Activated CD8-positive, alpha-beta memory T cell treated with anti-CD3 and anti-CD28 coated beads, Interleukin-2, amount 50 U/mL, for 4 hours (primary cell): ENCODE measurements around the gene ANGPTL1.

Source experiments
- DNase-seq: peaks from one replicate; pipeline ENCODE4 v3.0.0-alpha.2; 2020

Gene ANGPTL1

DNA sequence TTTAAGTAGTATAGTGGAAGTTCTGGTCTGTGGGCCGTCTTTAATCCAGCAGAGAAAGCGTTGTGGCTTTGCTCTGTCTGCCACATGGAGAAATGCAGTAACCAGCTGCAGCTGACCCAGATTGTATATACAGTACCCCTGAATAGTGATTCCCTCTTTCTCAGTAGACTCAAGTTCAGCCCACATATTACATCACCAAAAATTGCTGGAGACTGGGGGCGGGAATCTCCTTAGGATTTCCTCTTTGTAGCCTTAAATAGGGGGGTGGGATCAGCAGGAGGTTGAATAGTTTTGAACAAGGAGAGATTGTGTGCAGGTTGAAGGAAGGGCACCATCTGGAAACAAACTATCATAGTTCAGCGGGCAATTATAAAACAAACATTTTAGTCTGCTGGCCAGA is at the start of gene ANGPTL1:
TSS of gene ANGPTL1 (minus strand) at position 134 of the 400 bp plus-strand sequence. CDS start 5,301 bp downstream, outside the sequence.
- DNase-seq: no peak

DNA sequence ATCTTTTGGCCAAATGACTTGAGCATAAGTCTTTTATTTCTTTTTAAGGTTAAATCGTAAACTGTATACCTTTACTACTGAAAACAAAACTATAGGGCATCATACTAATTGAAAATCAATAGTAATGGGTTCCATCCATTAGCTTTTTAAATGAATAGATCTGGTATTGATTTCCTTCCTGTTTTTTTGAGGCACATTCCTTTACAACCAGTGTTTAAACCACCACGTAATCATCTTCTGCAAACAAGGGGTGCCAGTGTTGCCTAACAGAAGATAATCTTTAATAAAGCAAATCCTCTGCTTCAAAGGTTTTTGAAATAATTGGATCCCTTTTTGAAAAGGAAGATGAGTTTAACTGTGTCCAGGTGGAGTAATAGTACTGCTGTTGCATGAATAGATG is 48.7 kb upstream of the ANGPTL1 start:
- DNase-seq: no peak

GRCh38 chr1:178918955-178919354 is 48.1 kb upstream of the ANGPTL1 start:
- no peak for DNase-seq

DNA sequence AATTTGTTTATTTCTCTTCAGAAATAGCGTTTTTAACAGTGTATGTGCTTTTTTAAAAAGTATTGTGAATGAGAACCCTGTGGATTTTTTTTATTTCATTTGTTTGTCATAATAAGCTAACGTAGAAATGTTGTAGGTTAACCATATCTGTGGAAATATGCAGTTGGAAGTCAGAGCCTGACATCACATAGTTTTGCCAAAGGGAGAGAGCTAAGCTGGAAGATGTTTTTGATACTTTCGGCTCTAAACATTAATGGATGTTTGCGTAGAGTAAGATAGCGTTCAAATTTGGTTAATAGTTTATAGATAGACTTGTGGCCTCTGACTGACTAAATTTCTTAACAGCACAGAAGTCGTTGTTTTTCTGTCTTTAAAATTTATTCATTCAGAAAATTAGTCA is 47.4 kb upstream of the ANGPTL1 start:
- no peak for DNase-seq

- DNase-seq: no peak
Observed at GRCh38 chr1:178916448-178917174, 45.7 kb upstream of the ANGPTL1 start.

GRCh38 chr1:178912597-178912996 is 41.7 kb upstream of the ANGPTL1 start:
- no peak for DNase-seq

- no peak for DNase-seq
Observed at GRCh38 chr1:178910023-178910422, 39.1 kb upstream of the ANGPTL1 start.

DNA sequence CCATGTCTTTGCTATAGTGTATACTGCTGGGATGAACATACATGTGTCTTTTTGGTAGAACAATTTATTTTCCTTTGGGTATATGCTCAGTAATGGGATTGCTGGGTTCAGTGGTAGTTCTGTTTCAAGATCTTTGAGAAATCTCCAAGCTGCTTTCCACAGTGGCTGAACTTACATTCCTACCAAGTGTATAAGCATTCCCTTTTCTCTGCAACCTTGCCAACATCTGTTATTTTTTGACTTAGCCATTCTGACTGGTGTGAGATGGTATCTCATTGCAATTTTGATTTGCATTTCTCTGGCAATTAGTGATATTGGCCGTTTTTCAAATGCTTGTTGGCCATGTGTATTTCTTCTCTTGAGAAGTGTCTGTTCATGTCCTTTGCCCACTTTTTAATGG is 37.5 kb upstream of the ANGPTL1 start:
- DNase-seq: no peak

DNA sequence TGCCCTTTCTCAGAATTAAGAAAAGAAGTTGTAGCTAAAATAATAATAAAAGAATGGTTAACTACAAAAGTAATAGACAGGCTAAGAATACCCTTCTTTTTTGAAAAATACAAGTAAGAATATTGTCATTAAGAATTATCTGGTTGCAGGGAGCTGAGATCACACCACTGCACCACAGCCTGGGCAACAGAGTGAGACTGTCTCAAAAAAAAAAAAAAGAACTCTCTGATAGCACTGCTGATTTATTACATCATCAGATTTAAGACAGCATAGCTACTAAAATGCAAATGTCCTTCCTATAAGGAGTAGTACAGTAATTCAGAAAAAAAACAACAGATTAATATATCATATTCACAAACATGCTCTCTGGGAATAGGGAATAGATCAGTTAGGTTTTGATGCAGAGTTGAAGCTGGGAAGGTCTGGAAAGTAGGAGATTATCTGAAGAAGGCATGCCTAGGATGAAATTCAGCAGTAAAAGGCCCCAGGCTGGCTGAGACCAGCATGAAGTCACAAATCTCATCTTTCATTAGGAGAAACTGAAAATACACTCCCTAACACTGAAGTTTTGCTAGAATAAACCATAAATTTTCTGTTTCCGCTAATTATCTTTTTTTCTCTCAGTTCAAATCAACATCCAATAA is 30.7 kb upstream of the ANGPTL1 start:
- DNase-seq: no peak

- DNase-seq: no peak
Observed at GRCh38 chr1:178899402-178899801, 28.5 kb upstream of the ANGPTL1 start.

GRCh38 chr1:178898401-178898800 is 27.5 kb upstream of the ANGPTL1 start:
- DNase-seq: no peak

DNA sequence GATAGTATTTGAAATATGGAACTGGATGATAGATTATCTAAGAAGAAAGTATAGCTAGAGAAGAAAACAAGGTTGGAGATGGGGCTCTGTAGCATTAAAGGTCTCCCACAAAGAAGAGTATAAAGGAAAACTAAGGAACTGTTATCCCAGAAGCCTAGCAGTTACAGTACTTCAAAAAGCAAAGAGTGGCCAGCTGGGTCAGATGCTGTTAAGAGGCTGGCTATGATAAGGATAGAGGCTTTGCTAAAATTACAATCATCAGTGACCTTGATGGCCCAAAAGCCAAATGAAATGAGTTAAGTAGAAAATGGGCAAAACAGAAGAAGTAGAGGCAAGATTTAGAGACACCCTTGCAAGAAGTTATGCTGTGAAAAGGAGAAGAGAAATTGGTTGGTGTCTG is 25.1 kb upstream of the ANGPTL1 start:
- no peak for DNase-seq

- DNase-seq: no peak
Observed at GRCh38 chr1:178886551-178886950, 15.7 kb upstream of the ANGPTL1 start.

- DNase-seq: no peak
Observed at GRCh38 chr1:178885869-178886268, 15.0 kb upstream of the ANGPTL1 start.

DNA sequence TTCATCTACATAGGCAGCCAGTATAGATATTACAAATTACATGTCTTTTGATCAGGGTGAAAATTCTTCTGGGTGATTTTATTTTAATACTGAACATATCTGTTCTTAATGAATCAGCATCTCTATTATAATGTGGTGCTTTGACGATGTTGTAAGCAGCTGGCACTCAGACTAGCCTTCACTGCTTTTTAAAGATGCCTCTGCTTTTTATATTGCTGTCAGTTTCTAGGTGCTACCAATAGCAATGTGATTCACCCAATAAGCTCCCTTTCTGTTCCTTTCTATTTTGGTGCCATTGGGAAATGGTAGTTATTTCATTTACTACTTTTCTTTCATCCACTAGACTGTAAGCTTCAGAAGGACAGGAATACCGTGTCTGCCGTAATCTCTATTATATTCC is 11.1 kb upstream of the ANGPTL1 start:
- DNase-seq: no peak

DNA sequence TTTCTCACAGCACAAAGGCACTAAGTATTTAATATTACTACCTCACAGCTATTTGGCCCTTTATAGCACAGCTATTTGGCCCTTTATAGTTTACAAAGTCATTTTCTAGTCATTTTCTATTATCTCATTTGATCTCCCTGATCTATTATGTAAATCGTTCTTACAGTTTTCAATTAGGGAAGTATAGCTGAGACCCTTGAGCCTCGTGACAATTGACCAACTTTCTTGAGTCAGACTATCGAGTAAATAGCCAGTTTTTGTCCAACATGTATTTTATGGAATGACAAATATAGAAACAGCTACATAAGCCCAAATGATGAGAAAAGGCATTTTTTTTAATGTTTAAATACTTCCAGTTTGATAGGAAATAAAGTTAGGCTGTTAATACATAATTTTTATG is 7.0 kb upstream of the ANGPTL1 start:
- DNase-seq: no peak

- no peak for DNase-seq
Observed at GRCh38 chr1:178875936-178876335, 5.1 kb upstream of the ANGPTL1 start.

GRCh38 chr1:178874966-178875365 is 4.1 kb upstream of the ANGPTL1 start:
- DNase-seq: no peak

- no peak for DNase-seq
Observed at GRCh38 chr1:178871551-178872320, 859 bp upstream of the ANGPTL1 start.

- no peak for DNase-seq
Observed at GRCh38 chr1:178870221-178870620, 656 bp downstream of the ANGPTL1 start.

- no peak for DNase-seq
Observed at GRCh38 chr1:178869119-178869697, 1.7 kb downstream of the ANGPTL1 start.

- no peak for DNase-seq
Observed at GRCh38 chr1:178868706-178869105, 2.2 kb downstream of the ANGPTL1 start.

- no peak for DNase-seq
Observed at GRCh38 chr1:178867670-178868069, 3.2 kb downstream of the ANGPTL1 start.

- DNase-seq: no peak
Observed at GRCh38 chr1:178864326-178864725, 6.6 kb downstream of the ANGPTL1 start.
